Measurements from ENCODE around the gene LHFPL4.
"Not testable (repeated sequence)": the region's sequence is repeated elsewhere in the genome, so short reads cannot be mapped to it uniquely, and the experiment has no call there.

LHFPL4 gene

GRCh38 chr3:9553021-9553947 is at the start of gene LHFPL4:
Gene LHFPL4, minus strand, starts transcription at chr3:9553822. Its CDS starts 1,143 bp downstream, at chr3:9552679.
- peak; percentile 11 for DNase-seq

GRCh38 chr3:9602620-9603019 is 49.0 kb upstream of the LHFPL4 start:
- no peak for DNase-seq

GRCh38 chr3:9601006-9601581 is 47.5 kb upstream of the LHFPL4 start:
- not testable (repeated sequence) for DNase-seq

GRCh38 chr3:9600597-9600996 is 47.0 kb upstream of the LHFPL4 start:
- DNase-seq = peak; percentile 46

- no peak for DNase-seq
Measured at GRCh38 chr3:9598783-9599387, 45.3 kb upstream of the LHFPL4 start.

- DNase-seq = peak; percentile 19
Measured at GRCh38 chr3:9595877-9596276, 42.3 kb upstream of the LHFPL4 start.

GRCh38 chr3:9591781-9592180 is 38.2 kb upstream of the LHFPL4 start:
- not testable (repeated sequence) for DNase-seq

- no peak for DNase-seq
Measured at GRCh38 chr3:9590282-9590791, 36.7 kb upstream of the LHFPL4 start.

- DNase-seq = no peak
Measured at GRCh38 chr3:9583792-9584191, 30.2 kb upstream of the LHFPL4 start.

- no peak for DNase-seq
Measured at GRCh38 chr3:9583371-9583770, 29.7 kb upstream of the LHFPL4 start.

- no peak for DNase-seq
Measured at GRCh38 chr3:9582332-9582731, 28.7 kb upstream of the LHFPL4 start.

GRCh38 chr3:9581742-9582141 is 28.1 kb upstream of the LHFPL4 start:
- DNase-seq = no peak

- DNase-seq = no peak
Measured at GRCh38 chr3:9569054-9569453, 15.4 kb upstream of the LHFPL4 start.

GRCh38 chr3:9565316-9565715 is 11.7 kb upstream of the LHFPL4 start:
- no peak for DNase-seq

- no peak for DNase-seq
Measured at GRCh38 chr3:9563851-9564250, 10.2 kb upstream of the LHFPL4 start.

- not testable (repeated sequence) for DNase-seq
Measured at GRCh38 chr3:9560056-9560455, 6.4 kb upstream of the LHFPL4 start.

- DNase-seq = no peak
Measured at GRCh38 chr3:9553948-9554513, 409 bp upstream of the LHFPL4 start.

GRCh38 chr3:9552252-9552999 is 1.2 kb downstream of the LHFPL4 start:
- DNase-seq = peak; percentile 6

- DNase-seq = no peak
Measured at GRCh38 chr3:9550999-9551398, 2.6 kb downstream of the LHFPL4 start.

GRCh38 chr3:9549600-9549999 is 4.0 kb downstream of the LHFPL4 start:
- DNase-seq = no peak

GRCh38 chr3:9548991-9549390 is 4.6 kb downstream of the LHFPL4 start:
- DNase-seq = no peak

GRCh38 chr3:9542182-9542581 is 11.4 kb downstream of the LHFPL4 start:
- no peak for DNase-seq

GRCh38 chr3:9536212-9536611 is 17.4 kb downstream of the LHFPL4 start:
- DNase-seq = no peak
